Mesothelial cell of epicardium (in vitro differentiated cells): Measurements from ENCODE around the gene LAX1. TPM values are rescaled to one million over a fixed set of nuclear protein-coding genes. Genes with fewer than 3 reads are reported as not detected.

Source experiments
- DNase-seq, 2 experiments: peaks; one replicate each; pipeline ENCODE4 v3.0.0; 2021; ENCODE audit warnings: low spot score in 2 of 2; ENCODE audit not compliant: unreplicated experiment in 2 of 2
- H3K27ac Mint-ChIP-seq: 2 replicates; pipeline ENCODE4 v1.8.0; 2021; ENCODE audit warnings: mixed read lengths
- H3K27me3 Mint-ChIP-seq: 2 replicates; pipeline ENCODE4 v1.8.0; 2021; ENCODE audit warnings: low read depth, mixed read lengths
- H3K36me3 Mint-ChIP-seq: 2 replicates; pipeline ENCODE4 v1.8.0; 2021; ENCODE audit warnings: mixed read lengths
- H3K4me1 Mint-ChIP-seq: 2 replicates; pipeline ENCODE4 v1.8.0; 2021; ENCODE audit warnings: mixed read lengths
- H3K4me3 Mint-ChIP-seq: 2 replicates; pipeline ENCODE4 v1.8.0; 2021; ENCODE audit warnings: mild to moderate bottlenecking, moderate library complexity, mixed read lengths
- H3K9me3 Mint-ChIP-seq: 2 replicates; pipeline ENCODE4 v1.8.0; 2021; ENCODE audit warnings: mixed read lengths
- CTCF ChIP-seq: fragments of 200-600 bp; sonication (generic); IDR thresholded peaks from one replicate; pipeline ENCODE4 v1.5.0; 2021; ENCODE audit warnings: antibody characterized with exemption; ENCODE audit not compliant: unreplicated experiment
- total RNA-seq: library from RNA; stranded (reverse); gene quantifications from 3 replicates; pipeline ENCODE4 v1.2.1, GENCODE V29; 2021

The LAX1 gene
- total RNA-seq, 1 donor from 2014 or later, result 0.07 TPM

DNA sequence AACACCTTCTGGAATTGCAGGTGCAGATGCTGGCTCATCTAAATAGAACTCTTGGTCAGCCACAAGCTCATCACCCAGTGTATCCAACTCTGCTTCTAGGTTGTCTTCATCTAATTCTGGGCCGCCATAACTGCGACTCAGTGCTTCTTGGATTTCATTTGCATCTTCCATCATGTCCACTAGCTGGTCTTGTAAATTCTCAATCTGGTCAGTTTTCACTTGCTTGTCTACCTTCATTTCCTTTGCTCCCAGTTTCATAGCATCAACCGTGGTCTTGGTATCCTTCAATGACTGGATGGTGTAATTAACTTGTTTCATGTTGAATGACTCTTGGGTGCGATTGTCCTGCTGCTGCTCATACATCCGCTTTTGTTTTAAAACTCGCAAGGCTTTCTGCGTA, 40.7 kb downstream of the LAX1 start:
- H3K27me3 Mint-ChIP-seq, result no peaks in the 10 kb centered on the region
- no peak overlapping the region for H3K4me3 Mint-ChIP-seq
- DNase-seq, result no peak
- peaks cover 9% of the 10 kb centered on the region for H3K4me1 Mint-ChIP-seq
- no peak for TF ChIP-seq CTCF
- peaks cover 35% of the 10 kb centered on the region for H3K36me3 Mint-ChIP-seq
- H3K27ac Mint-ChIP-seq, result no peak overlapping the region
- no peaks in the 10 kb centered on the region for H3K9me3 Mint-ChIP-seq

DNA sequence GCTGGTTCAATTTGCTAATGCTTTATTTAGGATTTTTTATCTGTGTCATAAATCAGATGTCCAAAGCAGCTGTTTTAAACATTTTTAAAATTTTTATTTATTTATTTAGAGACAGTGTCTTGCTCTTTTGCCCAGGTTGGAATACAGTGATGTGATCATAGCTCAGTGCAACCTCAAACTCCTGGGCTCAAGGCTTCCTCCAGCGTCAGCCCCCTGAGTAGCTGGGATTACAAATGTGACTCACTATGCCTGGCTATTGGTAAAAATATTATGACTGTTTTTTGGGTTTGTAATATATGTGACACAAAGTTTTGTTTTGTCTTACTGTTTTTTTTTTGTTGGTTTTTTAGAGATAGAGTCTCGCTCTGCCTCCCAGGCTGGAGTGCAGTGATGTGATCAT, 42.2 kb downstream of the LAX1 start:
- Mint-ChIP-seq H3K4me1 (peaks cover 3% of the 10 kb centered on the region), H3K4me3 (no peak overlapping the region), H3K9me3 (no peaks in the 10 kb centered on the region), H3K27me3 (no peaks in the 10 kb centered on the region), H3K27ac (no peak overlapping the region), H3K36me3 (peaks cover 41% of the 10 kb centered on the region)
- TF ChIP-seq CTCF, result no peak
- DNase-seq, result no peak

DNA sequence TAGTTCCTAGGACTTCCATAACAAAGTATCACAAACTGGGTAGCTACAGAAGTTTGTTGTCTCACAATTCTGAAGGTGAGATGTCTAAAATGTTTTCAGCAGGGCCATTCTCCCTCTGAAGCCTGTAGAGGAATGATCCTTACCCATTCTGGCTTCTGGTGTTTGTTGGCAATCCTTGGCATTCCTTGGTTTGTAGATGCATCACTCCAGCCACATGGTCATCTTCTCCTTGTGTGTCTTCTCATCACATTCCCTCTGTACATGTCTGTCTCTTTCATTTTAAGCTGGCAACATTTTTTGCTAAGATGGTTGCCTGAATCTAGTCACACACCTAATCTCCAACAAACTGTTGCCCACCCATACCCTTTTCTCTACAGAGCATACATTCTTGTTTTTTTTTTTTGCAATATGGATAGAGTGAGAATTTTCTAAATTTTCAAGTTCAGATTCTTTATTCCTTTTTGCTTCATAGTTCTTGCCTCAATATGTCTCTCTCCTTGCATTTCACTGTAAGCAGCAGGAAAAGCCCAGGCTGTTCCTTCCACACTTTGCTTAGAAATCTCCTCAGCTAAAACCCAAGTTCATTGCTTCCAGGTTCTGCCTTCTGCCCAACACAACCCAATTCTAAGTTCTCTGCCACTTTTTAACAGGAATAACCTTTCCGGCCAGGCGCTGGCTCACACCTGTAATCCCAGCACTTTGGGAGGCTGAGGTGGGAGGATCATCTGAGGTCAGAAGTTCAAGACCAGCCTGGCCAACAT, 48.8 kb downstream of the LAX1 start:
- Mint-ChIP-seq H3K4me3 (no peak overlapping the region), H3K27me3 (no peaks in the 10 kb centered on the region), H3K4me1 (no peaks in the 10 kb centered on the region), H3K36me3 (peaks cover 37% of the 10 kb centered on the region), H3K27ac (peak overlapping the region; percentile 42), H3K9me3 (no peaks in the 10 kb centered on the region)
- DNase-seq, result no peak
- no peak for TF ChIP-seq CTCF

DNA sequence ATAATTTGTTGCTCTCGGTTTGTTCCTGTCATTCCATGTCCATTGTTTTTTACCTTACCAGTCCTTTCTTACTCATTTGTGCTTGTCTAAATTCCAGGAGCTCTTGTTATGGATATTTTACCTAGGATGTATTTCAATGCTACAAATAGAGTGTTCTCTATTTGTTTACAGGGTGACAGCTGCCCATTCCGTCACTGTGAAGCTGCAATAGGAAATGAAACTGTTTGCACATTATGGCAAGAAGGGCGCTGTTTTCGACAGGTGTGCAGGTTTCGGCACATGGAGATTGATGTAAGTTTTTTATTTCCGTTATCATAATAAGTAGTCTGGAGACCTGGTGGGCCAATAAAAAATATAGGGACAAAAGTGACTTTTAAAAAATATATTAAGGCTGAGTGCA, 53.4 kb downstream of the LAX1 start:
- Mint-ChIP-seq H3K36me3 (peaks cover 46% of the 10 kb centered on the region), H3K4me3 (no peak overlapping the region), H3K9me3 (no peaks in the 10 kb centered on the region), H3K27me3 (no peaks in the 10 kb centered on the region), H3K27ac (no peak overlapping the region), H3K4me1 (no peaks in the 10 kb centered on the region)
- DNase-seq, result no peak
- no peak for TF ChIP-seq CTCF

DNA sequence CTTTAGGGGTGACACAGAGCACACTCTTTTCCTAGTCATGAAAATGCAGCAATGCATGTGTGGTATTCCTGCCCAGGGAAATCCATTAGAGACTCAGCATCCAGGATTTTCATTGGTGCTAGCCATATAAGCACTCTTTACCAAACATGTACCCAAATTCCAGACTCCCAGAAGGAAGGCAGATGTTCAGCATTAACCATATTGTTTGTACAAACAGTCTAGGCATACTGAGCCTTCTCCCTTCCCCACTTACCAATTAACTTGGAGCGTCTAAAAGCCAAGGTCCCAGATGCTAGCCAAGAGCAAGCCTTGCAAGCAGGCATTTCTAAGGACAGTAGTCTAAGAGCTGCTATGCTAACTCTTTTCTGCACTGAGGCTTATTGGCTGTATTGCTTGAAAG, 58.3 kb downstream of the LAX1 start:
- Mint-ChIP-seq H3K9me3 (no peaks in the 10 kb centered on the region), H3K27me3 (no peaks in the 10 kb centered on the region), H3K27ac (no peak overlapping the region), H3K4me3 (no peak overlapping the region), H3K4me1 (peaks cover 29% of the 10 kb centered on the region), H3K36me3 (peaks cover 45% of the 10 kb centered on the region)
- no peak for TF ChIP-seq CTCF
- no peak for DNase-seq

Other genes with a start within 250 kb of the LAX1 start
- gene ATP2B4, start 138.4 kb upstream of the LAX1 start, total RNA-seq, result 234 to 238 TPM (median 237 TPM) in 3 replicates
- 57.4 to 60.4 TPM (median 58.3 TPM) in 3 replicates for gene ZBED6, start 30.4 kb downstream of the LAX1 start, total RNA-seq
- gene ZC3H11A, start 30.4 kb downstream of the LAX1 start, total RNA-seq, result 105 to 113 TPM (median 111 TPM) in 3 replicates
- gene SNRPE, start 96.4 kb downstream of the LAX1 start, total RNA-seq, result 185 to 188 TPM (median 186 TPM) in 3 replicates